Gastroesophageal sphincter (tissue), 3 donors: ENCODE data around the gene NAIF1.
"Not testable (repeated sequence)": the region's sequence is repeated elsewhere in the genome, so short reads cannot be mapped to it uniquely, and the experiment has no call there.

Experiments
- CTCF ChIP-seq, 4 experiments: fragments of 200-600 bp in 2 of 4; fragments of 450-650 bp in 2 of 4; sonication (generic) in 1 of 4; IDR thresholded peaks; one replicate each; pipeline ENCODE4 v1.5.1; 2017 to 2019; ENCODE audit warnings: antibody characterized with exemption in 4 of 4, mild to moderate bottlenecking in 2 of 4, moderate library complexity in 2 of 4
- EP300 ChIP-seq: sonication (generic); formaldehyde crosslinking; IDR thresholded peaks from one replicate; pipeline ENCODE4 v1.6.1; 2017; ENCODE audit warnings: antibody characterized with exemption, mild to moderate bottlenecking
- POLR2A ChIP-seq, 2 donors: fragments of 450-650 bp; IDR thresholded peaks; one replicate each; pipeline ENCODE4 v1.6.1; 2017; ENCODE audit warnings: antibody characterized with exemption in 2 of 2, mild to moderate bottlenecking in 2 of 2, moderate library complexity in 1 of 2
- POLR2AphosphoS5 ChIP-seq: sonication (generic); formaldehyde crosslinking; IDR thresholded peaks from one replicate; pipeline ENCODE4 v1.6.1; 2017; ENCODE audit warnings: antibody characterized with exemption

- not testable (repeated sequence) for TF ChIP-seq CTCF (IDR thresholded peaks at IDR 0.05); POLR2AphosphoS5; POLR2A (IDR thresholded peaks at IDR 0.05); EP300
Measured at GRCh38 chr9:128111726-128112125, 44.6 kb upstream of the NAIF1 start.
